CD4-positive, CD25-positive, alpha-beta regulatory T cell (primary cell): Measurements from ENCODE around the gene FHIT. TPM values are rescaled to one million over a fixed set of nuclear protein-coding genes. Genes with fewer than 3 reads are reported as not detected.
"Not testable (repeated sequence)": the region's sequence is repeated elsewhere in the genome, so short reads cannot be mapped to it uniquely, and the experiment has no call there.

Experiments
- ATAC-seq, 2 donors: fragments of 150-1000 bp; cut with Tn5 transposase; one replicate each; pipeline ENCODE4 v1.10.0; 2021; ENCODE audit warnings: low read depth in 2 of 2, moderate number of reproducible peaks in 2 of 2, moderate library complexity in 1 of 2
- DNase-seq, 3 donors: peaks; one replicate each; pipeline versions ENCODE4 v3.0.0 to v3.0.0-alpha.2; 2012 to 2022; ENCODE audit warnings: mixed read lengths in 1 of 3
- H3K27ac ChIP-seq: one replicate; pipeline ENCODE4 v1.7.0; 2013; ENCODE audit warnings: mild to moderate bottlenecking, low read length; ENCODE audit not compliant: insufficient read depth, poor library complexity, severe bottlenecking
- H3K27me3 ChIP-seq: one replicate; pipeline ENCODE4 v1.7.0; 2013; ENCODE audit warnings: low read length; ENCODE audit not compliant: control insufficient read depth, insufficient read depth
- H3K36me3 ChIP-seq: one replicate; pipeline ENCODE4 v1.7.0; 2013; ENCODE audit warnings: mild to moderate bottlenecking, low read length, moderate library complexity; ENCODE audit not compliant: control insufficient read depth, insufficient read depth
- H3K4me1 ChIP-seq: 2 replicates; pipeline ENCODE4 v1.7.0; 2013; ENCODE audit warnings: mild to moderate bottlenecking, low read length; ENCODE audit not compliant: insufficient read depth, control insufficient read depth, poor library complexity, severe bottlenecking
- H3K4me3 ChIP-seq: one replicate; pipeline ENCODE4 v1.7.0; 2013; ENCODE audit warnings: low read depth, mild to moderate bottlenecking, low read length, moderate library complexity
- H3K9me3 ChIP-seq, 2 experiments: 1 replicate in 1 of 2; 2 replicates in 1 of 2; pipeline ENCODE4 v1.7.0; 2013; ENCODE audit warnings: low read length in 2 of 2, mild to moderate bottlenecking in 1 of 2, moderate library complexity in 1 of 2; ENCODE audit not compliant: control insufficient read depth in 2 of 2
- H3K27ac Mint-ChIP-seq, 3 donors: one replicate each; pipeline ENCODE4 v1.8.0; 2020 to 2022; ENCODE audit warnings: mild to moderate bottlenecking in 3 of 3, mixed read lengths in 3 of 3, moderate library complexity in 2 of 3
- H3K27me3 Mint-ChIP-seq: one replicate; pipeline ENCODE4 v1.8.0; 2022; ENCODE audit warnings: mild to moderate bottlenecking, mixed read lengths
- H3K36me3 Mint-ChIP-seq: one replicate; pipeline ENCODE4 v1.8.0; 2020; ENCODE audit warnings: mixed read lengths
- H3K4me1 Mint-ChIP-seq, 4 donors: one replicate each; pipeline ENCODE4 v1.8.0; 2020 to 2022; ENCODE audit warnings: mixed read lengths in 4 of 4, mild to moderate bottlenecking in 1 of 4
- H3K4me3 Mint-ChIP-seq, 4 donors: one replicate each; pipeline ENCODE4 v1.8.0; 2020 to 2022; ENCODE audit warnings: mild to moderate bottlenecking in 4 of 4, mixed read lengths in 4 of 4, moderate library complexity in 3 of 4
- H3K9me3 Mint-ChIP-seq, 7 donors: one replicate each; pipeline ENCODE4 v1.8.0; 2020 to 2022; ENCODE audit warnings: mixed read lengths in 7 of 7, mild to moderate bottlenecking in 3 of 7, moderate library complexity in 2 of 7
- polyA plus RNA-seq, 4 donors: library from polyadenylated mRNA; unstranded; fragments of 300-500 nt; fragmentation: Illumina TruSeq; gene quantifications; one replicate each; pipeline ENCODE4 v1.2.3, GENCODE V29; 2021
- total RNA-seq: library from RNA; stranded (reverse); gene quantifications from one replicate; pipeline ENCODE4 v1.2.3, GENCODE V29; 2022

FHIT gene
- total and polyA plus RNA-seq, 5 donors from 2014 or later, result 7.8 to 120 (median 14.4) TPM

DNA sequence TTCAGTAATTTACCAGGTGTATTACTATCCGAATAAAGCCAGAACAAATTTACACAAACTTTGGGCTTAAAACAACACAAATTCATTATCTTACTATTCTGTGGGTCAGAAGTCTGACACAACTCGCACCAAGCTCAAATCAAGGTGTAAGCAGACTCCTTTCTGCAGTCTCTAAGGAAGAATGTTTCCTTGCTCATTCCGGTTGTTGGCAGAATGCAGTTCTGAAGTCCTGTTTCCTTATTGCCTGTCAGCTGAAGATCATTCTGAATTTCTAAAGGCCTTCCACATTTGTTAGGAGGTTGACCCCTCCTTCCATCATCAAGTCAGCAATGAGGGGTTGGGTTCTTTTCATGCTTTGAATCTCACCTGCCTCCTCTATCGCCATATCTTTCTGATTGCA is 183.2 kb downstream of the FHIT start:
- H3K4me1 ChIP-seq, result no peaks in the 10 kb centered on the region
- Mint-ChIP-seq H3K27ac (no peak overlapping the region), H3K27me3 (no peaks in the 10 kb centered on the region), H3K4me1 (no peaks in the 10 kb centered on the region), H3K4me3 (no peak overlapping the region), H3K36me3 (no peaks in the 10 kb centered on the region), H3K9me3 (peaks cover 0 to 4% (median 0%) of the 10 kb centered on the region in 7 donors)
- H3K9me3 ChIP-seq, result no peaks in the 10 kb centered on the region
- H3K27ac ChIP-seq, result no peak overlapping the region
- no peaks in the 10 kb centered on the region for H3K36me3 ChIP-seq
- DNase-seq, result no peak
- H3K27me3 ChIP-seq, result no peaks in the 10 kb centered on the region
- no peak overlapping the region for H3K4me3 ChIP-seq
- ATAC-seq, result no peak

DNA sequence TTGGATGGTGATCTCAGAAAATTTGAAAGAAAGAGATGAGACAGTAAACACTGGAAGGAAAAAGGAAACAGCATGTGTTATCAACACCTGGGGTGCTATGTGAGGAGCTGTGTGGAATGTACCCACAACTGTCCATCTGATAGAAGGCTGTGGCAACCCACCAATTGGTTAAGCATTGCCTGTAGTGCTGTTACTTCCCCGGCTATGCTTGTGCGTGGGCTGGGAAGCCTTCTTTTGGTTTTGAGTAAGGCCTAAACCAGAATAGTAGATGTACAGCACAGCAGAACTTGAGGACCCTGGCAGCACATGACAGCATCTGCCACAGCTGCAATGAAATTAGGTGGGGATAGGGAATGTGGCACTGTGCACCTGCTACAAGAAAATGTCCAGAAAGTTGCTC is 184.5 kb downstream of the FHIT start:
- Histone ChIP-seq H3K27ac (no peak overlapping the region), H3K9me3 (no peaks in the 10 kb centered on the region), H3K4me1 (no peaks in the 10 kb centered on the region), H3K36me3 (no peaks in the 10 kb centered on the region), H3K4me3 (no peak overlapping the region), H3K27me3 (no peaks in the 10 kb centered on the region)
- DNase-seq (no peak), ATAC-seq (peak in 1 of 2 donors; percentile 25)
- no peak overlapping the region for H3K27ac Mint-ChIP-seq
- no peaks in the 10 kb centered on the region for H3K27me3 Mint-ChIP-seq
- H3K9me3 Mint-ChIP-seq, result peaks cover 0 to 4% (median 0%) of the 10 kb centered on the region in 7 donors
- no peak overlapping the region for H3K4me3 Mint-ChIP-seq
- H3K4me1 Mint-ChIP-seq, result no peaks in the 10 kb centered on the region
- H3K36me3 Mint-ChIP-seq, result no peaks in the 10 kb centered on the region

DNA sequence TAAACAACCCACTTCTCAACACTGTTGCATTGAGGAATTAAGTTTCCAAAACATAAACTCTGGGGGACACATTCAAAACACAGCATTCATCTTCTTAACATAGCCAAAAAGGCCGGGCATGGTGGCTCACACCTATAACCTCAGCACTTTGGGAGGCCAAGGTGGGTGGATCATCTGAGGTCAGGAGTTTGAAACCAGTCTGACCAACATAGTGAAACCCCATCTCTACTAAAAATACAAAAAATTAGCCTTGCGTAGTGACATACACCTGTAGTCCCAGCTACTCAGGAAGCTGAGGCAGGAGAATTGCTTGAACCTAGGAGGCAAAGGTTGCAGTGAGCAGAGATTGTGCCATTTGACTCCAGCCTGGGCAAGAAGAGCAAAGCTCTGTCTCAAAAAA is 185.0 kb downstream of the FHIT start:
- not testable (repeated sequence) for H3K36me3 ChIP-seq, H3K27ac Mint-ChIP-seq, ATAC-seq, H3K4me1 ChIP-seq, DNase-seq, H3K27ac ChIP-seq, H3K27me3 Mint-ChIP-seq, H3K4me3 Mint-ChIP-seq, H3K4me3 ChIP-seq, H3K27me3 ChIP-seq, H3K4me1 Mint-ChIP-seq, H3K9me3 ChIP-seq, H3K9me3 Mint-ChIP-seq, H3K36me3 Mint-ChIP-seq

DNA sequence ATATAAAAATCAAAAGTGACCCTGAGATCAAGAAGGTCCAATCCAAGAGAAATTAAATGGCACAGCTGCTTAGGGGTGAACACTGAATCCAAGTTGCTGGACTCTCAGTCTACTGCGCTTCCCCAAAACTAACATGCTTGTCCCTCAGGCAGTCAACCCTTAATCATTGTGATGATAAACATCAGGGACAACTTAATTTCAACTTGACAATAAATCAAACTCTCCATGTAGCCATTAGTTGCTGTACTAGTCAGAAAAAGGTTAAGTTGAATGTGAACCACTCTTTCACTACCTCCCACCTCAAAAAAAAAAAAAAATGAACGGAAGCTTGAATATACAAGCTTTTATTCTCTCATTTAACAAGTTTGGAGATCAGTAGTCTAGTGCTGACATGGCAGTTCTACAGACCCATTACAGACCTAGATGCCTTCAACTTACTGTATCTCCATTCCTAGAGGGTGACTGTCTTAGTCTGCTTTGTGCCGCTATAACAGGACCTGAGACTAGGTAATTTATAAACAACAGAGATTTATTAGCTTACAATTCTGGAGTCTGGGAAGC is 185.7 kb downstream of the FHIT start:
- H3K36me3 ChIP-seq, result no peaks in the 10 kb centered on the region
- no peaks in the 10 kb centered on the region for H3K36me3 Mint-ChIP-seq
- H3K27ac ChIP-seq, result no peak overlapping the region
- no peak overlapping the region for H3K27ac Mint-ChIP-seq
- ATAC-seq (no peak), DNase-seq (no peak)
- no peak overlapping the region for H3K4me3 Mint-ChIP-seq
- H3K9me3 Mint-ChIP-seq, result peaks cover 0 to 3% (median 0%) of the 10 kb centered on the region in 7 donors
- H3K27me3 ChIP-seq, result no peaks in the 10 kb centered on the region
- H3K4me1 ChIP-seq, result no peaks in the 10 kb centered on the region
- H3K4me1 Mint-ChIP-seq, result no peaks in the 10 kb centered on the region
- H3K9me3 ChIP-seq, result no peaks in the 10 kb centered on the region
- H3K27me3 Mint-ChIP-seq, result no peaks in the 10 kb centered on the region
- no peak overlapping the region for H3K4me3 ChIP-seq

DNA sequence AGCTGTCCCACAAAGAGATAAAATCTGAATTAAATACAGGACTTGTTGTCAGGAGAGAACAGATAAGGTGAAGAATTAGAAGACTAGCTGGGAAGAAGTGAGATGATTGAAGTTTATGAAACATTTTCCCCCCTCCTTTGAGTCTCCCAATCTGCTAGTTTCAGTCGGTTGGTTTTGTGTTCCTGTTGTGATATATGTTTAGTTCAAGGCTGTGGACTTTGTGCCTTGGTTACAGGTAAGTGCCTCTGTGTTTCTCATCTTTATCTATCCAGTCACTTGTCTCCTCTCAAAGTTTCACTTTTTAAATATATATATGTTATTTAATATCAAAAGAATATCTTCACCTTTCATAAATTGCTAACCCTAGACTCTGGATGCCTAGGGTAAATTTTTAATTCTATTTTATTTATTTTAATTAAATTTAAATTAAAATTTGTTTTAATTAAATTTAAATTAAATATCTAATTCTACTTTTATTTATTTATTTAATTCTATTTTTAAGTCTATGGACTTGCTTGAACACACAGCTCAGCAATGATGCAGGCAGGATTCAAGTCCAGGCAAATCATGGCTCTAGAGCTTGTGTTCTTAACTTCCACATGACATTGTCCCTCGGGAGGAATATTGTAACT is 190.0 kb downstream of the FHIT start:
- no peak for ATAC-seq
- no peak overlapping the region for H3K4me3 Mint-ChIP-seq
- H3K27me3 ChIP-seq, result no peaks in the 10 kb centered on the region

DNA sequence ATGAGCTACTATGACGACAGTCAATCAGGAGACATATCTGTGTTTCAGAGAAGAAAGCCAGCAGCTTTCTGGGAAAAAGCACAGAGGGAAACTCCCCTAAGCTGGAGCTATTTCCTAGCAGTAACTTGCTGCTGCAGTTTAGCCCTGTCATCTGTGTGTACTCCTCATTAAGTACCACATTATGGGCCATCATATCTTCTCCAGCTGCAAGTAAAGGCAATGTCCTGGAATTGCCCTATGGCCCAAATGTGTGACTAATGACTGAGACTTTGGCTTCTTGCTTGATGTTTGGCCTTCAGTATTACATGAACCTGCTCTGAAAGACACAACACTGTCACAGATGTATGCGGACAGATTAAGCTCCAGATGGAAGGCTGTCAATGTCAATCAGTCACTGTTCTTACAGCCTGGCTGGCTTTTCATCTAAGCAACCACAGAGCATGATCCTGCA is 190.8 kb downstream of the FHIT start:
- Mint-ChIP-seq H3K4me3 (no peak overlapping the region), H3K9me3 (peaks cover 0 to 2% (median 0%) of the 10 kb centered on the region in 7 donors), H3K27ac (no peak overlapping the region), H3K36me3 (no peaks in the 10 kb centered on the region), H3K27me3 (no peaks in the 10 kb centered on the region), H3K4me1 (no peaks in the 10 kb centered on the region)
- peak in 1 of 3 donors; percentile 76 for DNase-seq
- H3K36me3 ChIP-seq, result no peaks in the 10 kb centered on the region
- no peak overlapping the region for H3K27ac ChIP-seq
- no peak overlapping the region for H3K4me3 ChIP-seq
- no peaks in the 10 kb centered on the region for H3K27me3 ChIP-seq
- H3K4me1 ChIP-seq, result no peaks in the 10 kb centered on the region
- H3K9me3 ChIP-seq, result no peaks in the 10 kb centered on the region
- no peak for ATAC-seq

More for the DNA sequence above, 190.0 kb downstream of the FHIT start:
- Histone ChIP-seq H3K36me3 (no peaks in the 10 kb centered on the region), H3K4me1 (no peaks in the 10 kb centered on the region), H3K9me3 (no peaks in the 10 kb centered on the region), H3K4me3 (no peak overlapping the region), H3K27ac (no peak overlapping the region)
- Mint-ChIP-seq H3K9me3 (peaks cover 0 to 2% (median 0%) of the 10 kb centered on the region in 7 donors), H3K27me3 (no peaks in the 10 kb centered on the region), H3K27ac (no peak overlapping the region), H3K36me3 (no peaks in the 10 kb centered on the region), H3K4me1 (no peaks in the 10 kb centered on the region)
- no peak for DNase-seq

DNA sequence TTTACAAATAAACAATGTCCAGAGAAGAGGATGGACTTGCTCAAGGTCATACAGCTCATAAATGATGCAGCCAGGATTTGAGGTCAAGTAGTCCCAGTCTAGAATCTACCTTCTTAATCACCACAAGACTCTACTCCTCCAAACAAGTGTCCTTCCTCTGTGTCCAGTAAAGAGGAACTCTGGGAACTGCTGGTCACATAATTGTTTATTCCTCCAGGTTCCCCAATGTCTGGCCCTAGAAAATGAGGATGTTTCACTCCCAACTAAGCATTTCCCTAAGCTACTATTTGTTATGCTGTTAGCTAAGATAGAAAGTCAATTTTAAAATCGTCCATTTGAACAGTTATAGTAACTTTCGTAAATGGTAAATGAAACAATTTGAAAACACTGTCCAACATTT is 192.4 kb downstream of the FHIT start:
- no peaks in the 10 kb centered on the region for H3K4me1 ChIP-seq
- H3K27ac ChIP-seq, result no peak overlapping the region
- ATAC-seq, result no peak
- Mint-ChIP-seq H3K27me3 (no peaks in the 10 kb centered on the region), H3K9me3 (peaks cover 0 to 2% (median 0%) of the 10 kb centered on the region in 7 donors), H3K4me1 (no peaks in the 10 kb centered on the region), H3K36me3 (no peaks in the 10 kb centered on the region), H3K27ac (no peak overlapping the region), H3K4me3 (no peak overlapping the region)
- no peak overlapping the region for H3K4me3 ChIP-seq
- no peaks in the 10 kb centered on the region for H3K36me3 ChIP-seq
- no peak for DNase-seq
- no peaks in the 10 kb centered on the region for H3K9me3 ChIP-seq
- H3K27me3 ChIP-seq, result no peaks in the 10 kb centered on the region

DNA sequence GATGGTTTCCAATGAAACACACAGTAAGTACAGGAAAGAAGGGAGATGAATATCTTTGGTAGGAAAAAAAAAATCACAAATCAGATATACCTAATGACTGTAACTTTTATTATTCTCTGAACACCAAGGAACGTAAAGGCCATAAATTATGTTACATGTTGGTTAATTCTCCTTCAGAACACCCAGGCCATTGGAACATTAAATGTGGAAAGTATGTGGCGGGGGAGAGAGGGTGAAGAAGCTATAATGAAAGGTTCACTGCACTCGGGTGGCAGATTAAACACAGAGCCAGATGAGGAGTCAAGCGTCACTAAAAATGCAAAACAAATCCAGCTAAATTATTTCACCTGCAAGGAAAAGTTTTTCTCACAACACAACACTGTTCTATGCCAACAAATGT is 193.8 kb downstream of the FHIT start:
- no peaks in the 10 kb centered on the region for H3K27me3 Mint-ChIP-seq
- Histone ChIP-seq H3K9me3 (no peaks in the 10 kb centered on the region), H3K27me3 (no peaks in the 10 kb centered on the region), H3K4me3 (no peak overlapping the region), H3K27ac (no peak overlapping the region), H3K36me3 (no peaks in the 10 kb centered on the region), H3K4me1 (no peaks in the 10 kb centered on the region)
- DNase-seq, result no peak
- no peak overlapping the region for H3K4me3 Mint-ChIP-seq
- peaks cover 0 to 1% (median 0%) of the 10 kb centered on the region in 7 donors for H3K9me3 Mint-ChIP-seq
- H3K27ac Mint-ChIP-seq, result no peak overlapping the region
- H3K4me1 Mint-ChIP-seq, result no peaks in the 10 kb centered on the region
- H3K36me3 Mint-ChIP-seq, result no peaks in the 10 kb centered on the region
- no peak for ATAC-seq
